ENCODE data around the gene NIBAN1. TPM values are rescaled to one million over a fixed set of nuclear protein-coding genes. Genes with fewer than 3 reads are reported as not detected.

NIBAN1 gene
- polyA plus RNA-seq, 1 donor, result 48.1 TPM

DNA sequence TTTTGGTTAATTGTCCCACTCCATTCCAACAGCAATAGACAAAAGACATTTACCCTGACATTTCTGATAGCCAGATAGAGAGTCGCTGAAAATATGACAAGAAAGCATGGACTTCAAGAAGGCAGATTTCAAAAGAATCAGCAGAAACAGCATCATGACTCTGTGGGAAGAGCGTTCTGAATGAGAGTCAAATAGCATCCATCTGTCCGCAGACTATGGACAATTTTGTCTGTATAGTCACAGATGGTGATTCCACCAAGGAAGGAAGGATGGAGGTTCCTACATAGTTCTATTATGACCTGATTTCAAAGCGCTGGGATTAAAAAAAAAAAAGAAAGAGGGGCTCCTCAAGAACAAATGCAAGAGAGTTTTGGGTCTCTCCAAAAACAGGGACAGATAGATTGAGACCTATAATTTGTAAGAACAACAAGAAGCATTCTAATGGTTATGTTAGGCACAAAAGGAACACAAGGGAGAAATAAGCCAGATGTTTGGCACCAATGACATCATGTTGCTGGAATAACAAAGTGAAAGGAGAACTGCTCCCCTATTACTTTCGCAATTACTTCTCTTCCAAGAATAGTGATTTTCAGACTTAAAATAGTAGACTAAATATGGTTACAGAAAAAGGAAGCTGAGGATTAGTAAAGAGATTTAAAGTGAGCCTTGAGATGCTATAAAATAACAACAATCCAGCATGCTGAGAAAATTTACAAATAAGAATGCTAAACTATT, 28.5 kb downstream of the NIBAN1 start:
- peak; percentile 76 for DNase-seq (ENCODE audit: low read depth)

DNA sequence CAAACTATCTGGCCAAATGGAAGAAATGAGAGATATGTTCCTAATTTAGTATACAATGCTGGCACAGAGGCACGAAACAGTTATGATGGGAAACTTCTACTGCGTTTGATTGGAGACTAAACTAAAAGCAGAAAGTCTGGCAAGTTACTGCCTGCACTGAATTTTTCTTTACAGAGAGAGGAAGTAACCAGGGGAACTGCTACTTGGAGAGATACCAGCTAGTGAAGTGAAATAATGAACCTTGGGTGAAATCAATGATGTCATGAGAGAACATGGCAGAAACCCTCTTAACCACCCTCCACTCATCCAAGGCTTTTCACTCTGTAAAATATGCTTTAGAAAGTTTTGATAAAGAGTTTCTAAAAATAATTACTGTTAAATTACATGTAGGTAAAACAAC, 29.3 kb downstream of the NIBAN1 start:
- DNase-seq (ENCODE audit: low read depth), result peak; percentile 72

- DNase-seq (ENCODE audit: low read depth), result no peak
These were observed 30.3 kb downstream of the NIBAN1 start for GRCh38 chr1:184943998-184944397.

GRCh38 chr1:184941735-184942134, 32.6 kb downstream of the NIBAN1 start:
- DNase-seq (ENCODE audit: low read depth), result no peak

DNA sequence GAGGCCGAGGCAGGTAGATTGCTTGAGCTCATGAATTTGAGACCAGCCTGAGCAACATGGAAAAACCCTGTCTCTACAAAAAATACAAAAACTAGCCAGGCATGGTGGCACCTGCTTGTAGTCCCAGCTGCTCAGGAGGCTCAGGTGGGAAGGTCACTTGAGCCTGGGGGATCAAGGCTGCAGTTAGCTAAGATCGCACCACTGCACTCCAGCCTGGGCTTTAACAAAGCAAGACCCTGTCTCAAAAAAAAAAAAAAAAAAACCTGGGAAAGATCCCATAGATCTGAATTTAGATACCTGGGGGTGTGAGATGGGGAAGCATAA, 32.9 kb downstream of the NIBAN1 start:
- no peak for DNase-seq (ENCODE audit: low read depth)

DNA sequence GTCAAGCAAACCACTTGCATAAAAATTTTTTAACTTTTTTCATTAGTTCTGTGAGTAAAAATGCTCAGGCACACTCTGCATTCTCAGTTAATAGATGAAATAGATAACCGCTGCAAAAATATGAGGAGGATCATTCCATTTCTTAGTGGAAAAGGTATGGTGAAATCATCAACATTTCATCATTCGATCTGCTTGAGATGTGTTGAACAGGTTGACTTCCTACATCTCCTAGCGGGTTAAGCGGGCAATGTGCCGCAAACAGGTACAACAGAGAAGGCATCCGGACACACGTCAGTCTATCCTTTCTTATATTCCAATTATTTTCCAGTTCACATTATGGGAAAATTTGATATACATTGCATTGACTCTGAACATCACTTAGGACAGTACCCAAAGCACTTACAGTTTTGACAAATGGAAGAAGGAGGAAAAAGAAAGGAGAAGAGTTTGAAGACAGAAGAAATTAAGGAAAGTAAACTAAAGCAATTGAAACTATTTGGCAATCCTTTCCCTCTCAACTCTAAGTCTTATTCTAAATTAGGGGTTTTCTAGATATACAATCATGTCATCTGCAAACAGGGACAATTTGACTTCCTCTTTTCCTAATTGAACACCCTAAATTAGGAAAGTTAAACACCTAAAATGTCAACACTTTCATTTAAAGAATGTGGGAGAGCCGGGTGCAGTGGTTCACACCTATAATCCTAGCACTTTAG, 33.5 kb downstream of the NIBAN1 start:
- no peak for DNase-seq (ENCODE audit: low read depth)

- DNase-seq (ENCODE audit: low read depth), result no peak
These were observed 34.1 kb downstream of the NIBAN1 start for GRCh38 chr1:184940226-184940625.

GRCh38 chr1:184937729-184938128, 36.6 kb downstream of the NIBAN1 start:
- no peak for DNase-seq (ENCODE audit: low read depth)

DNA sequence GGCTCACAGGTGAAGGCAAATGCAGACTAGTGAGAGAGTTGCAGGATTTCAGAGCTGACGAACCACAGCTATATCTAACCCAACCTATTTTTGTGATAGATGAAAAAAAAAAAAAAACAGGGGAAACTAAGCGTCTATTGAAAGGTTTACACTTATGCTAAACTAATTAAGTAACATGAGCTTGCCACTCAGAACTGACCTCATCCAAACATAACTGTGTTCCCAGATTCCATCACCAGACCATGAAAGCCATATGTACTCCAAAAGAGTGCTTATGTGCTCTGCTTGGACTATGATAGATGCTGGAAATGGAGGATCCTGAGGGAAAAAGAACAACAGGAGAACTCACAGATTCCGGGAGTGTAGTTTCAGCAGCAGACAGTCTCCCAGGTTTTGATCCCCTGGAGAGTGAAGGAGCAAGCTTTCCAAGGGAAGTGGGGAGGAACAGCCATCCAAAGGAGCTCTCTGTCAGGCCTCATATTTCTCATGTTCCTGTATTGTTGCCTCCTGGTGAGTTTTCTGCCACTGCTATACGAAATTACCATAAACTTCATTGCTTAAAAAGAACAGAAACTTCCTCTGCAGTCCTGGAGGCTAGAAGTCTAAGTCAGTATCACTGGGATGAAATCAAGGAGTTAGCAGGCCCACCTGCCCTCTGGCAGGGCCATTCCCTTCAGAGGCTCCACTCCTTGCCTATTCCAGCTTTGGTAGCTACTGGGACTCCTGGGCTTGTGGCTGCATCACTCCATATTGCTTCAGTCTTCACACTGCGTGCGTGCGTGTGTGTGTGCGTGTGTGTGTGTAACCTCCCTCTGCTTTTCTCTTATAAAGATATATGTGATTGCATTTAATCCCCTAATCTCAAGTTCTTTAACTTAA, 38.1 kb downstream of the NIBAN1 start:
- DNase-seq (ENCODE audit: low read depth), result peak; percentile 55

- no peak for DNase-seq (ENCODE audit: low read depth)
These were observed 40.4 kb downstream of the NIBAN1 start for GRCh38 chr1:184933944-184934343.

DNA sequence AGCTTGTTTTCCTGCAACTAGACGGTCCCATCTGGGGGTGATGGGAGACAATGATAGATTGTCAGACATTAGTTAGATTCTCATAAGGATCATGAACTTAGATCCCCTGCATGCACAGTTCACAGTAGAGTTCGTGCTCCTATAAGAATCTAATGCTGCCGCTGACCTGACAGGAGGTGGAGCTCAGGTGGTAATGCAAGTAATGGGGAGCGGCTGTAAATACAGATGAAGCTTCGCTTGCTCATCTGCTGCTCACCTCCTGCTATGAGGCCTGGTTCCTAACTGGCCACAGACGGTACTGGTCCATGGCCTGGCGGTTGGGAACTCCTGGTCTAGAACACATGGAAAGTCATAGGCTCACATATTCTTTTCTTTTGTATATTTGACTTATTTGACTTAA, 42.0 kb downstream of the NIBAN1 start:
- DNase-seq (ENCODE audit: low read depth), result no peak

DNA sequence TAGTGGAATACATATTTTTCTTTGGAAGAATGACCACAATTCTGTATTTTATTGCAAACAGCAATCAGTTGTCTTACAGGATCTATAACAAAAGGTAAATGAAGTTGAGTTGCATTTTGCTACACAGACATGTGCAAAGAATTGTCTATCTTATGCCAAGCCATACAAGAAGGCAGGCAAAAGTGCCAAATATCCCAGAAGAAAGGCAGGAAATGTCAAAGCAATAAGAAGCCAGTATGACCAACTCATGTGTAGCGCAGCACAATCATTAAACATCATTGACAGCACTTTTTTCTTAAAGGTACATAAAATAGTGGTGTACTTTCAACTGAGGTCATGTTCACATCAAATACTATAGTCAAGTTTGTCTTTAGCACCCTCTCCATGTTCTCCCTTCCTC, 42.7 kb downstream of the NIBAN1 start:
- no peak for DNase-seq (ENCODE audit: low read depth)

- DNase-seq (ENCODE audit: low read depth), result no peak
These were observed 43.7 kb downstream of the NIBAN1 start for GRCh38 chr1:184930645-184931044.

DNA sequence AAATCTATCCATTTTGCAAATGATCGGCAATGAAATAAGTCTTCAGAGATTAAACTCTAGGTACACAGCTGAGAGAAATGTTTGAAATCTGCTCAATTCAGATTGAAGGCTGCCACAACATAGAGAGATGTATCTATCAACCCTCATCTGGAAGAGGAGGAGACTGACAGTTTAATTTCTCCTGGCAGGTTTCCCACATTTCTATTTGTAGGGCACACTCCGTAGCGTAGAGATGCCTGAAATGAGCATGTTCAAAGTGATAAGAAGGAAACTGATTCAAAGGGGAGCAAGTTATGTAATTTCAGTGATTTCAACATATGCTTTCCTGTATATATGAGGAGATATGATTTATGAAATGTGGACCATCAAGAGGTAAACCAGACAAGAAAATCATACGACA, 44.1 kb downstream of the NIBAN1 start:
- no peak for DNase-seq (ENCODE audit: low read depth)

- no peak for DNase-seq (ENCODE audit: low read depth)
These were observed 44.6 kb downstream of the NIBAN1 start for GRCh38 chr1:184929711-184930202.

GRCh38 chr1:184928394-184928793, 45.9 kb downstream of the NIBAN1 start:
- no peak for DNase-seq (ENCODE audit: low read depth)

Other genes with a start within 250 kb of the NIBAN1 start
- gene EDEM3, start 219.7 kb downstream of the NIBAN1 start, polyA plus RNA-seq (ENCODE audit: insufficient read length), result 23.9 TPM
- 38.5 TPM for gene RNF2, start 71.0 kb upstream of the NIBAN1 start, polyA plus RNA-seq (ENCODE audit: insufficient read length)
- 15.1 TPM for gene TRMT1L, start 182.4 kb upstream of the NIBAN1 start, polyA plus RNA-seq (ENCODE audit: insufficient read length)
- gene SWT1, start 182.7 kb upstream of the NIBAN1 start, polyA plus RNA-seq (ENCODE audit: insufficient read length), result 6.4 TPM